GM23338 (cell line): ENCODE measurements around the gene SPATA13. TPM values are rescaled to one million over a fixed set of nuclear protein-coding genes. Genes with fewer than 3 reads are reported as not detected.

ENCODE experiments used
- ATAC-seq: fragments of 200-7000 bp; cut with Tn5 transposase; 3 replicates; pipeline ENCODE4 v1.9.1; 2020
- DNase-seq: peaks from one replicate; pipeline ENCODE4 v3.0.0-alpha.2; 2015; ENCODE audit warnings: low spot score
- H2AFZ ChIP-seq: fragments of 200-600 bp; sonication (generic); 2 replicates; pipeline ENCODE4 v1.8.0; 2016; ENCODE audit warnings: antibody characterized with exemption, mild to moderate bottlenecking, moderate library complexity
- H3F3A ChIP-seq: fragments of 200-600 bp; sonication (generic); replicated peaks from 2 replicates; pipeline ENCODE4 v1.8.0; 2017; ENCODE audit warnings: antibody characterized with exemption, mixed run types, low read depth
- H3K27ac ChIP-seq: fragments of 200-600 bp; sonication (generic); 2 replicates; pipeline ENCODE4 v1.6.1; 2016; ENCODE audit warnings: low read depth
- H3K27me3 ChIP-seq: fragments of 200-600 bp; sonication (generic); 2 replicates; pipeline ENCODE4 v1.8.0; 2016; ENCODE audit warnings: mild to moderate bottlenecking, mixed run types, moderate library complexity; ENCODE audit not compliant: insufficient read depth
- H3K36me3 ChIP-seq: fragments of 200-600 bp; sonication (generic); 2 replicates; pipeline ENCODE4 v1.8.0; 2016; ENCODE audit warnings: mild to moderate bottlenecking; ENCODE audit not compliant: insufficient read depth
- H3K4me1 ChIP-seq: fragments of 200-600 bp; sonication (generic); 2 replicates; pipeline ENCODE4 v1.8.0; 2016; ENCODE audit warnings: mild to moderate bottlenecking, moderate library complexity; ENCODE audit not compliant: insufficient read depth
- H3K4me2 ChIP-seq: fragments of 200-600 bp; sonication (generic); 2 replicates; pipeline ENCODE4 v1.7.1; 2017; ENCODE audit warnings: mixed run types
- H3K4me3 ChIP-seq: fragments of 200-600 bp; sonication (generic); 2 replicates; pipeline ENCODE4 v1.6.1; 2016; ENCODE audit warnings: mixed run types
- H3K79me2 ChIP-seq: fragments of 200-600 bp; sonication (generic); replicated peaks from 2 replicates; pipeline ENCODE4 v1.8.0; 2017; ENCODE audit warnings: mild to moderate bottlenecking; ENCODE audit not compliant: insufficient read depth
- H3K9me2 ChIP-seq: fragments of 200-600 bp; sonication (generic); 2 replicates; pipeline ENCODE4 v1.8.0; 2017; ENCODE audit not compliant: insufficient read depth
- H4K20me1 ChIP-seq: fragments of 200-600 bp; sonication (generic); replicated peaks from 2 replicates; pipeline ENCODE4 v1.8.0; 2017; ENCODE audit warnings: mild to moderate bottlenecking; ENCODE audit not compliant: insufficient read depth
- H3K27ac Mint-ChIP-seq: 2 replicates; pipeline ENCODE4 v1.8.0; 2020; ENCODE audit warnings: inconsistent platforms, mild to moderate bottlenecking, moderate library complexity, mixed read lengths
- H3K27me3 Mint-ChIP-seq: 3 replicates; pipeline ENCODE4 v1.8.0; 2022; ENCODE audit warnings: low read depth, mild to moderate bottlenecking, moderate library complexity, mixed read lengths, inconsistent platforms; ENCODE audit not compliant: insufficient read depth, poor library complexity
- H3K36me3 Mint-ChIP-seq: 3 replicates; pipeline ENCODE4 v1.8.0; 2021; ENCODE audit warnings: low read depth, mild to moderate bottlenecking, inconsistent platforms, moderate library complexity, mixed read lengths
- H3K4me1 Mint-ChIP-seq: 3 replicates; pipeline ENCODE4 v1.8.0; 2020; ENCODE audit warnings: mild to moderate bottlenecking, inconsistent platforms, mixed read lengths
- H3K4me3 Mint-ChIP-seq: 3 replicates; pipeline ENCODE4 v1.8.0; 2021; ENCODE audit warnings: moderate library complexity, mild to moderate bottlenecking, inconsistent platforms, mixed read lengths
- H3K9me3 Mint-ChIP-seq: 3 replicates; pipeline ENCODE4 v1.8.0; 2020; ENCODE audit warnings: moderate library complexity, mild to moderate bottlenecking, inconsistent platforms, mixed read lengths
- JUNB ChIP-seq: IDR thresholded peaks from one replicate; pipeline ENCODE4 v1.6.1; 2016; ENCODE audit warnings: antibody characterized with exemption; ENCODE audit not compliant: unreplicated experiment
- NANOG ChIP-seq: IDR thresholded peaks from 2 replicates; pipeline ENCODE4 v1.6.1; 2016; ENCODE audit warnings: antibody characterized with exemption, borderline replicate concordance
- ZNF462 ChIP-seq: fragments of 250-450 bp; sonication (Bioruptor Pico); IDR thresholded peaks from 2 replicates; pipeline ENCODE4 v1.5.0; 2020; ENCODE audit warnings: mild to moderate bottlenecking, moderate library complexity
- polyA plus RNA-seq: library from polyadenylated mRNA; unstranded; fragments of >200 nt; fragmentation: Nextera tagmentation; extraction: Ambion mirVana; gene quantifications from 2 replicates; pipeline ENCODE4 v1.2.1, GENCODE V29; 2016
- total RNA-seq: library from RNA; depleted of rRNA; stranded (reverse); fragments of >200 nt; shearing (Covaris generic); gene quantifications from 2 replicates; pipeline ENCODE4 v1.2.3, GENCODE V29; 2014
- TF ChIP-seq, protein P1 (sequence below): IDR thresholded peaks from 2 replicates; pipeline ENCODE4 v1.6.1; 2016; ENCODE audit warnings: antibody characterized with exemption
- TF ChIP-seq, protein P2 (sequence below), 2 experiments: fragments of 200-600 bp in 1 of 2; sonication (generic) in 1 of 2; conservative IDR thresholded peaks; 2 replicates each; pipeline versions ENCODE4 v1.5.1 to v1.6.1; 2016 to 2017; ENCODE audit warnings: antibody characterized with exemption in 2 of 2, low read depth in 2 of 2, mild to moderate bottlenecking in 2 of 2, moderate library complexity in 1 of 2

Gene SPATA13
- total and polyA plus RNA-seq, 2 experiments from 2014 or later: 11.9 to 45.7 TPM

DNA sequence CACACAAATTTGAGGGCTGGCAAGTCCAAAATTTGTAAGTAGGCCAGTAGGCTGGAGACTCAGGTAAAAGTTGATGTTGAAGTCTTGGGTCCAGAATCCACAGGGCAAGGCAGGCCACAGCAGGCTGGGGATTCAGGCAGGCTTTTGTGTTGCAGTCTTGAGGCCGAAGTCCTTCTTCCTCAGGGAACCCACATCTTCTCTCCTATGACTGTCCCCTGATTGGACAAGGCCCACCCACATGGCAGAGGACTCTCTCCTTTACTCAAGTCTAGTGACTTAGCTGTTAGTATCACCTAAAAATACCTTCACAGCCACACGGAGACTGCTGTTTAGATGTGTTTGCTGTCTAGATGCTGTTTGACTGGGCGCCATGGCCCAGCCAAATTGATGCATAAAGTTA lies 9.9 kb upstream of the SPATA13 start (continued):
- TF ChIP-seq ZNF462 (CRISPR knock-in tag) (no peak), NANOG (no peak)
- TF ChIP-seq, protein P1, sequence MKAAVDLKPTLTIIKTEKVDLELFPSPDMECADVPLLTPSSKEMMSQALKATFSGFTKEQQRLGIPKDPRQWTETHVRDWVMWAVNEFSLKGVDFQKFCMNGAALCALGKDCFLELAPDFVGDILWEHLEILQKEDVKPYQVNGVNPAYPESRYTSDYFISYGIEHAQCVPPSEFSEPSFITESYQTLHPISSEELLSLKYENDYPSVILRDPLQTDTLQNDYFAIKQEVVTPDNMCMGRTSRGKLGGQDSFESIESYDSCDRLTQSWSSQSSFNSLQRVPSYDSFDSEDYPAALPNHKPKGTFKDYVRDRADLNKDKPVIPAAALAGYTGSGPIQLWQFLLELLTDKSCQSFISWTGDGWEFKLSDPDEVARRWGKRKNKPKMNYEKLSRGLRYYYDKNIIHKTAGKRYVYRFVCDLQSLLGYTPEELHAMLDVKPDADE: no peak

GRCh38 chr13:24151864-24152263 lies 8.7 kb upstream of the SPATA13 start:
- H3K4me1 ChIP-seq: peaks cover 4% of the 10 kb centered on the region; the same call in 1 of the 2 replicates
- Mint-ChIP-seq H3K27me3 (peaks cover 2% of the 10 kb centered on the region), H3K9me3 (no peaks in the 10 kb centered on the region), H3K36me3 (no peaks in the 10 kb centered on the region), H3K4me3 (no peak overlapping the region), H3K27ac (no peak overlapping the region), H3K4me1 (peaks cover 24% of the 10 kb centered on the region)
- TF ChIP-seq JUNB: no peak
- TF ChIP-seq, protein P2, sequence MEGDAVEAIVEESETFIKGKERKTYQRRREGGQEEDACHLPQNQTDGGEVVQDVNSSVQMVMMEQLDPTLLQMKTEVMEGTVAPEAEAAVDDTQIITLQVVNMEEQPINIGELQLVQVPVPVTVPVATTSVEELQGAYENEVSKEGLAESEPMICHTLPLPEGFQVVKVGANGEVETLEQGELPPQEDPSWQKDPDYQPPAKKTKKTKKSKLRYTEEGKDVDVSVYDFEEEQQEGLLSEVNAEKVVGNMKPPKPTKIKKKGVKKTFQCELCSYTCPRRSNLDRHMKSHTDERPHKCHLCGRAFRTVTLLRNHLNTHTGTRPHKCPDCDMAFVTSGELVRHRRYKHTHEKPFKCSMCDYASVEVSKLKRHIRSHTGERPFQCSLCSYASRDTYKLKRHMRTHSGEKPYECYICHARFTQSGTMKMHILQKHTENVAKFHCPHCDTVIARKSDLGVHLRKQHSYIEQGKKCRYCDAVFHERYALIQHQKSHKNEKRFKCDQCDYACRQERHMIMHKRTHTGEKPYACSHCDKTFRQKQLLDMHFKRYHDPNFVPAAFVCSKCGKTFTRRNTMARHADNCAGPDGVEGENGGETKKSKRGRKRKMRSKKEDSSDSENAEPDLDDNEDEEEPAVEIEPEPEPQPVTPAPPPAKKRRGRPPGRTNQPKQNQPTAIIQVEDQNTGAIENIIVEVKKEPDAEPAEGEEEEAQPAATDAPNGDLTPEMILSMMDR (conservative IDR thresholded peaks at IDR 0.05; ENCODE audit: low read depth in 2 of 2): no peak
- no peaks in the 10 kb centered on the region for H3K9me2 ChIP-seq
- H4K20me1 ChIP-seq: no peaks in the 10 kb centered on the region
- no peak overlapping the region for H3K4me3 ChIP-seq
- DNase-seq: no peak
- no peak for ATAC-seq
- H2AFZ ChIP-seq: no peak overlapping the region
- H3K27ac ChIP-seq: no peak overlapping the region
- no peaks in the 10 kb centered on the region for H3K36me3 ChIP-seq
- H3K27me3 ChIP-seq: no peaks in the 10 kb centered on the region
- no peaks in the 10 kb centered on the region for H3F3A ChIP-seq
- no peaks in the 10 kb centered on the region for H3K79me2 ChIP-seq
- no peak overlapping the region for H3K4me2 ChIP-seq
